WERI-Rb-1 (cell line): ENCODE data around the gene KRT12.

ENCODE experiments used
- DNase-seq: peaks from one replicate; pipeline ENCODE4 v3.0.0-alpha.2; 2020
- H3K27ac ChIP-seq: fragments of 250-450 bp; sonication (Bioruptor Pico); 2 replicates; pipeline ENCODE4 v1.5.1; 2020; ENCODE audit warnings: mild to moderate bottlenecking, moderate library complexity
- H3K27me3 ChIP-seq: fragments of 250-450 bp; sonication (Bioruptor Pico); 2 replicates; pipeline ENCODE4 v1.5.1; 2021; ENCODE audit warnings: mild to moderate bottlenecking, low read depth, moderate library complexity; ENCODE audit not compliant: insufficient read depth, severe bottlenecking
- H3K36me3 ChIP-seq: fragments of 250-450 bp; sonication (Bioruptor Pico); 2 replicates; pipeline ENCODE4 v1.5.1; 2020; ENCODE audit warnings: mild to moderate bottlenecking, moderate library complexity
- H3K4me3 ChIP-seq: 2 replicates; pipeline ENCODE4 v1.5.1; 2011; ENCODE audit warnings: low read depth, mild to moderate bottlenecking, control low read depth, low read length
- H3K9me3 ChIP-seq: fragments of 250-450 bp; sonication (Bioruptor Pico); 2 replicates; pipeline ENCODE4 v1.5.1; 2021; ENCODE audit warnings: mild to moderate bottlenecking, moderate library complexity; ENCODE audit not compliant: severe bottlenecking
- CTCF ChIP-seq: IDR thresholded peaks from 2 replicates; pipeline ENCODE4 v1.5.1; 2011; ENCODE audit warnings: low read depth, mild to moderate bottlenecking, control low read depth, inconsistent platforms, low read length

Gene KRT12

GRCh38 chr17:40883031-40883430 is 16.0 kb upstream of the KRT12 start:
- DNase-seq: no peak
- TF ChIP-seq CTCF: no peak
- Histone ChIP-seq H3K9me3 (no peaks in the 10 kb centered on the region), H3K36me3 (no peaks in the 10 kb centered on the region), H3K4me3 (no peak overlapping the region), H3K27ac (no peak overlapping the region), H3K27me3 (peaks cover 97% of the 10 kb centered on the region)

- DNase-seq: no peak
- H3K27me3 ChIP-seq: peaks cover 100% of the 10 kb centered on the region
- TF ChIP-seq CTCF: no peak
These were observed 12.0 kb upstream of the KRT12 start for GRCh38 chr17:40879026-40879425.

GRCh38 chr17:40878044-40878443 is 11.0 kb upstream of the KRT12 start:
- Histone ChIP-seq H3K36me3 (no peaks in the 10 kb centered on the region), H3K27ac (no peak overlapping the region), H3K4me3 (no peak overlapping the region), H3K27me3 (peaks cover 100% of the 10 kb centered on the region), H3K9me3 (peaks cover 2% of the 10 kb centered on the region)
- no peak for DNase-seq
- no peak for TF ChIP-seq CTCF

More at GRCh38 chr17:40879026-40879425, 12.0 kb upstream of the KRT12 start:
- Histone ChIP-seq H3K36me3 (no peaks in the 10 kb centered on the region), H3K4me3 (no peak overlapping the region), H3K27ac (no peak overlapping the region), H3K9me3 (peaks cover 2% of the 10 kb centered on the region)

- TF ChIP-seq CTCF: no peak
- H3K9me3 ChIP-seq: peaks cover 2% of the 10 kb centered on the region
- H3K27ac ChIP-seq: no peak overlapping the region
- H3K27me3 ChIP-seq: peaks cover 99% of the 10 kb centered on the region
- DNase-seq: no peak
- no peak overlapping the region for H3K4me3 ChIP-seq
- no peaks in the 10 kb centered on the region for H3K36me3 ChIP-seq
These were observed 6.8 kb upstream of the KRT12 start for GRCh38 chr17:40873801-40874200.

- no peak overlapping the region for H3K27ac ChIP-seq
- no peak for TF ChIP-seq CTCF
- peaks cover 2% of the 10 kb centered on the region for H3K9me3 ChIP-seq
These were observed 6.2 kb upstream of the KRT12 start for GRCh38 chr17:40873255-40873654.

GRCh38 chr17:40872416-40872815 is 5.4 kb upstream of the KRT12 start:
- Histone ChIP-seq H3K36me3 (no peaks in the 10 kb centered on the region), H3K9me3 (peaks cover 2% of the 10 kb centered on the region), H3K27me3 (peaks cover 96% of the 10 kb centered on the region), H3K4me3 (no peak overlapping the region), H3K27ac (no peak overlapping the region)
- TF ChIP-seq CTCF: no peak
- no peak for DNase-seq

More at GRCh38 chr17:40873255-40873654, 6.2 kb upstream of the KRT12 start:
- DNase-seq: no peak
- H3K36me3 ChIP-seq: no peaks in the 10 kb centered on the region
- no peak overlapping the region for H3K4me3 ChIP-seq
- H3K27me3 ChIP-seq: peaks cover 97% of the 10 kb centered on the region
